ENCODE data around the gene LCN12.

- TF ChIP-seq CTCF (optimal IDR thresholded peaks at IDR 0.05 in 1 of 3, IDR thresholded peaks at IDR 0.05 in 1 of 3, conservative IDR thresholded peaks at IDR 0.05 in 1 of 3; ENCODE audit: extremely low read depth in 1 of 3, insufficient read depth in 2 of 3, low read length in 3 of 3) (no peak), EZH2 (IDR thresholded peaks at IDR 0.05; ENCODE audit: low read length) (no peak)
Observed at GRCh38 chr9:136960212-136960937, 8.3 kb downstream of the LCN12 start.
